ENCODE data around the gene FRAS1.
"Not testable (repeated sequence)": the region's sequence is repeated elsewhere in the genome, so short reads cannot be mapped to it uniquely, and the experiment has no call there.

FRAS1 gene

GRCh38 chr4:78291277-78291676 lies 234.2 kb downstream of the FRAS1 start:
- no peak for DNase-seq (ENCODE audit: low read depth in 2 of 2)

- DNase-seq (ENCODE audit: low read depth in 2 of 2): no peak
Observed at GRCh38 chr4:78292341-78292740, 235.2 kb downstream of the FRAS1 start.

- DNase-seq (ENCODE audit: low read depth in 2 of 2): no peak
Observed at GRCh38 chr4:78292856-78293255, 235.7 kb downstream of the FRAS1 start.

GRCh38 chr4:78293348-78293747 lies 236.2 kb downstream of the FRAS1 start:
- DNase-seq (ENCODE audit: low read depth in 2 of 2): no peak

GRCh38 chr4:78293821-78294301 lies 236.7 kb downstream of the FRAS1 start:
- DNase-seq (ENCODE audit: low read depth in 2 of 2): no peak

GRCh38 chr4:78296261-78296660 lies 239.1 kb downstream of the FRAS1 start:
- no peak for DNase-seq (ENCODE audit: low read depth in 2 of 2)

GRCh38 chr4:78297116-78297800 lies 240.1 kb downstream of the FRAS1 start:
- DNase-seq (ENCODE audit: low read depth in 2 of 2): no peak

- no peak for DNase-seq (ENCODE audit: low read depth in 2 of 2)
Observed at GRCh38 chr4:78298618-78299017, 241.5 kb downstream of the FRAS1 start.

GRCh38 chr4:78299565-78299972 lies 242.4 kb downstream of the FRAS1 start:
- DNase-seq (ENCODE audit: low read depth in 2 of 2): no peak

GRCh38 chr4:78307263-78307662 lies 250.1 kb downstream of the FRAS1 start:
- not testable (repeated sequence) for DNase-seq (ENCODE audit: low read depth in 2 of 2)

GRCh38 chr4:78308517-78308916 lies 251.4 kb downstream of the FRAS1 start:
- DNase-seq (ENCODE audit: low read depth in 2 of 2): no peak

- DNase-seq (ENCODE audit: low read depth in 2 of 2): no peak
Observed at GRCh38 chr4:78309352-78309751, 252.2 kb downstream of the FRAS1 start.

GRCh38 chr4:78310007-78310739 lies 253.1 kb downstream of the FRAS1 start:
- DNase-seq (ENCODE audit: low read depth in 2 of 2): no peak

GRCh38 chr4:78310740-78311115 lies 253.6 kb downstream of the FRAS1 start:
- DNase-seq (ENCODE audit: low read depth in 2 of 2): no peak

GRCh38 chr4:78311306-78311705 lies 254.2 kb downstream of the FRAS1 start:
- DNase-seq (ENCODE audit: low read depth in 2 of 2): no peak

GRCh38 chr4:78312989-78313753 lies 256.0 kb downstream of the FRAS1 start:
- no peak for DNase-seq (ENCODE audit: low read depth in 2 of 2)

- no peak for DNase-seq (ENCODE audit: low read depth in 2 of 2)
Observed at GRCh38 chr4:78313754-78314120, 256.6 kb downstream of the FRAS1 start.

- no peak for DNase-seq (ENCODE audit: low read depth in 2 of 2)
Observed at GRCh38 chr4:78318126-78318525, 261.0 kb downstream of the FRAS1 start.

- no peak for DNase-seq (ENCODE audit: low read depth in 2 of 2)
Observed at GRCh38 chr4:78320349-78320935, 263.3 kb downstream of the FRAS1 start.

GRCh38 chr4:78322032-78322431 lies 264.9 kb downstream of the FRAS1 start:
- no peak for DNase-seq (ENCODE audit: low read depth in 2 of 2)

- no peak for DNase-seq (ENCODE audit: low read depth in 2 of 2)
Observed at GRCh38 chr4:78323439-78323838, 266.3 kb downstream of the FRAS1 start.

- no peak for DNase-seq (ENCODE audit: low read depth in 2 of 2)
Observed at GRCh38 chr4:78324625-78325024, 267.5 kb downstream of the FRAS1 start.
